SK-N-SH treated with all-trans-retinoic acid at 6 μM for 48 hours (cell line): ENCODE measurements around the gene FUBP3.

Source experiments
- BACH2 ChIP-seq: fragments of 250-450 bp; sonication (Bioruptor Pico); IDR thresholded peaks from 2 replicates; pipeline ENCODE4 v1.9.0; 2021; ENCODE audit warnings: mild to moderate bottlenecking, borderline replicate concordance
- CREB5 ChIP-seq: fragments of 250-450 bp; sonication (Bioruptor Pico); IDR thresholded peaks from 2 replicates; pipeline ENCODE4 v1.5.1; 2020; ENCODE audit warnings: low read depth, mild to moderate bottlenecking, moderate library complexity
- CSDC2 ChIP-seq: fragments of 250-450 bp; sonication (Bioruptor Pico); IDR thresholded peaks from 2 replicates; pipeline ENCODE4 v1.5.0; 2020; ENCODE audit warnings: mild to moderate bottlenecking, moderate library complexity
- ESRRG ChIP-seq: fragments of 250-450 bp; sonication (Bioruptor Pico); IDR thresholded peaks from 2 replicates; pipeline ENCODE4 v1.6.1; 2021; ENCODE audit warnings: mild to moderate bottlenecking
- GLIS3 ChIP-seq: fragments of 250-450 bp; sonication (Bioruptor Pico); IDR thresholded peaks from 2 replicates; pipeline ENCODE4 v1.5.0; 2020; ENCODE audit warnings: mild to moderate bottlenecking, moderate library complexity
- OSR1 ChIP-seq: fragments of 250-450 bp; sonication (Bioruptor Pico); IDR thresholded peaks from 2 replicates; pipeline ENCODE4 v1.8.0; 2022; ENCODE audit warnings: moderate library complexity, mild to moderate bottlenecking, inconsistent platforms
- PATZ1 ChIP-seq: fragments of 250-450 bp; sonication (Bioruptor Pico); IDR thresholded peaks from 2 replicates; pipeline ENCODE4 v1.8.0; 2020; ENCODE audit warnings: mild to moderate bottlenecking, moderate library complexity, borderline replicate concordance
- RARB ChIP-seq: fragments of 250-450 bp; sonication (Bioruptor Pico); IDR thresholded peaks from 2 replicates; pipeline ENCODE4 v1.8.0; 2021; ENCODE audit warnings: mild to moderate bottlenecking, moderate library complexity
- SNAI2 ChIP-seq: fragments of 250-450 bp; sonication (Bioruptor Pico); IDR thresholded peaks from 2 replicates; pipeline ENCODE4 v1.5.0; 2020; ENCODE audit warnings: mild to moderate bottlenecking, moderate library complexity
- TOX ChIP-seq: fragments of 250-450 bp; sonication (Bioruptor Pico); IDR thresholded peaks from 2 replicates; pipeline ENCODE4 v1.8.0; 2021; ENCODE audit warnings: mild to moderate bottlenecking, moderate library complexity, borderline replicate concordance
- TSHZ2 ChIP-seq: fragments of 250-450 bp; sonication (Bioruptor Pico); IDR thresholded peaks from 2 replicates; pipeline ENCODE4 v1.5.0; 2020; ENCODE audit warnings: mild to moderate bottlenecking, moderate library complexity
- ZC3H10 ChIP-seq: fragments of 250-450 bp; sonication (Bioruptor Pico); IDR thresholded peaks from 2 replicates; pipeline ENCODE4 v1.5.1; 2021; ENCODE audit warnings: mild to moderate bottlenecking, moderate library complexity
- ZFP30 ChIP-seq: fragments of 450-650 bp; formaldehyde crosslinking; IDR thresholded peaks from 2 replicates; pipeline ENCODE4 v1.5.0; 2022; ENCODE audit warnings: mild to moderate bottlenecking, moderate library complexity
- ZNF70 ChIP-seq: fragments of 450-650 bp; formaldehyde crosslinking; IDR thresholded peaks from 2 replicates; pipeline ENCODE4 v1.5.0; 2020; ENCODE audit warnings: mild to moderate bottlenecking, moderate library complexity

GRCh38 chr9:130663258-130663976, 84.0 kb downstream of the FUBP3 start:
- TF ChIP-seq OSR1 (CRISPR knock-in tag) (no peak), TOX (CRISPR knock-in tag) (no peak), BACH2 (no peak), RARB (CRISPR knock-in tag) (no peak), CREB5 (CRISPR knock-in tag) (no peak), PATZ1 (CRISPR knock-in tag) (no peak), ZFP30 (no peak), GLIS3 (CRISPR knock-in tag) (no peak), ESRRG (CRISPR knock-in tag) (no peak), TSHZ2 (CRISPR knock-in tag) (no peak), CSDC2 (CRISPR knock-in tag) (no peak), SNAI2 (CRISPR knock-in tag) (no peak), ZNF70 (no peak), ZC3H10 (CRISPR knock-in tag) (no peak)
